ENCODE data around the gene PMPCB. TPM values are rescaled to one million over a fixed set of nuclear protein-coding genes. Genes with fewer than 3 reads are reported as not detected.
A peak's percentile ranks its signal among the peaks of the same experiment; 100 is the strongest.

Gene PMPCB
- total RNA-seq, 1 donor: 79.6 TPM

DNA sequence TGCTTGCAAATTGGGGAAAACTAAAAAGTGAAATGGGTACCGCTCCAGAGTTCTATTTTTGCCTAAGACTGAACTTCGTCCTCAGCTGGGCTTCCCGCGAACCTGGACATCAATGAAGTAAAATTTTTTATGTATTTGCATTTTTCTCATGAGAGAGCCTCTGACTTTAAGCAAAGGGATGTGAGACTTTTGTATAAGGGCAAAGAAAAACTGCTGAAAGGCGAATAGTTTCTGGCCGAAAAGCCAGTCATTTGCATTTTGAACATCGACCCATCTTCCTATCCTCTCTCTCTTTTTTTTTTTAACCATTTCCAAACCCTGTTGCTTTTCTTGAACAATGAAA is 573 bp downstream of the PMPCB start:
- H3K9me3 ChIP-seq (ENCODE audit: low read depth, low read length): no peaks in the 10 kb centered on the region
- H3K27me3 ChIP-seq (ENCODE audit: insufficient read depth, low read length): no peaks in the 10 kb centered on the region
- peaks cover 35% of the 10 kb centered on the region for H3K36me3 ChIP-seq (ENCODE audit: insufficient read depth, low read length)
- no peak for DNase-seq (ENCODE audit: insufficient read length, low spot score, missing footprints)
- H4K20me1 ChIP-seq (ENCODE audit: insufficient read depth, low read length): peaks cover 10% of the 10 kb centered on the region
- TF ChIP-seq, protein P1, sequence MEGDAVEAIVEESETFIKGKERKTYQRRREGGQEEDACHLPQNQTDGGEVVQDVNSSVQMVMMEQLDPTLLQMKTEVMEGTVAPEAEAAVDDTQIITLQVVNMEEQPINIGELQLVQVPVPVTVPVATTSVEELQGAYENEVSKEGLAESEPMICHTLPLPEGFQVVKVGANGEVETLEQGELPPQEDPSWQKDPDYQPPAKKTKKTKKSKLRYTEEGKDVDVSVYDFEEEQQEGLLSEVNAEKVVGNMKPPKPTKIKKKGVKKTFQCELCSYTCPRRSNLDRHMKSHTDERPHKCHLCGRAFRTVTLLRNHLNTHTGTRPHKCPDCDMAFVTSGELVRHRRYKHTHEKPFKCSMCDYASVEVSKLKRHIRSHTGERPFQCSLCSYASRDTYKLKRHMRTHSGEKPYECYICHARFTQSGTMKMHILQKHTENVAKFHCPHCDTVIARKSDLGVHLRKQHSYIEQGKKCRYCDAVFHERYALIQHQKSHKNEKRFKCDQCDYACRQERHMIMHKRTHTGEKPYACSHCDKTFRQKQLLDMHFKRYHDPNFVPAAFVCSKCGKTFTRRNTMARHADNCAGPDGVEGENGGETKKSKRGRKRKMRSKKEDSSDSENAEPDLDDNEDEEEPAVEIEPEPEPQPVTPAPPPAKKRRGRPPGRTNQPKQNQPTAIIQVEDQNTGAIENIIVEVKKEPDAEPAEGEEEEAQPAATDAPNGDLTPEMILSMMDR (IDR thresholded peaks at IDR 0.05; ENCODE audit: extremely low read depth, low read depth, low read length): no peak
- peak overlapping the region; percentile 92 for H3K27ac ChIP-seq (ENCODE audit: low read depth, low read length)
- peaks cover 15% of the 10 kb centered on the region for H3K4me1 ChIP-seq (ENCODE audit: insufficient read depth, low read length)
- peak overlapping the region; percentile 81 for H3K4me2 ChIP-seq (ENCODE audit: insufficient read depth, low read length)
- peaks cover 35% of the 10 kb centered on the region for H3K79me2 ChIP-seq (ENCODE audit: insufficient read depth, low read length)
- peak overlapping the region; percentile 84 for H3K4me3 ChIP-seq (ENCODE audit: insufficient read depth, low read length)
- peak overlapping the region; percentile 94 for H2AFZ ChIP-seq (ENCODE audit: low read length)

DNA sequence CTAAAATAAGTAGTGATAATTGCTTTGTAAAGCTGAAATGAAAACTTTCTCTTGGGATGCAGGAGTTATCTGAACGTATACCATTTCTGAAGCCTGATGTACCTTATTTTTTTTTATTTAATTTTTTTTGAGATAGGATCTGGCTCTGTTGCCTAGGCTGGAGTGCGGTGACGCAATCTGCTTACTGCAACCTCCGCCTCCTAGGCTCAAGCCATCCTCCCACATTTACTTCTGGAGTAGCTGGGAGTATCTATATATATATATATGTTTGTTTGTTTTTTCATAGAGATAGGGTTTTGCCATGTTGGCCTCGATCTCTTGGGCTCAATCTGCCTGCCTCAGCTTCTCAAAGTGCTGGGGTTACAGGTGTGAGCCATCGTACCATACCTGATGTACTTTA is 2.4 kb downstream of the PMPCB start:
- H3K4me3 ChIP-seq (ENCODE audit: insufficient read depth, low read length): no peak overlapping the region
- H3K27me3 ChIP-seq (ENCODE audit: insufficient read depth, low read length): no peaks in the 10 kb centered on the region
- H3K27ac ChIP-seq (ENCODE audit: low read depth, low read length): no peak overlapping the region
- no peak overlapping the region for H3K4me2 ChIP-seq (ENCODE audit: insufficient read depth, low read length)
- DNase-seq (ENCODE audit: insufficient read length, low spot score, missing footprints): no peak
- peaks cover 53% of the 10 kb centered on the region for H3K36me3 ChIP-seq (ENCODE audit: insufficient read depth, low read length)
- H4K20me1 ChIP-seq (ENCODE audit: insufficient read depth, low read length): peaks cover 10% of the 10 kb centered on the region
- H3K4me1 ChIP-seq (ENCODE audit: insufficient read depth, low read length): peaks cover 15% of the 10 kb centered on the region
- peaks cover 35% of the 10 kb centered on the region for H3K79me2 ChIP-seq (ENCODE audit: insufficient read depth, low read length)
- no peak overlapping the region for H2AFZ ChIP-seq (ENCODE audit: low read length)
- no peaks in the 10 kb centered on the region for H3K9me3 ChIP-seq (ENCODE audit: low read depth, low read length)
- TF ChIP-seq, protein P1 (IDR thresholded peaks at IDR 0.05; ENCODE audit: extremely low read depth, low read depth, low read length): no peak

DNA sequence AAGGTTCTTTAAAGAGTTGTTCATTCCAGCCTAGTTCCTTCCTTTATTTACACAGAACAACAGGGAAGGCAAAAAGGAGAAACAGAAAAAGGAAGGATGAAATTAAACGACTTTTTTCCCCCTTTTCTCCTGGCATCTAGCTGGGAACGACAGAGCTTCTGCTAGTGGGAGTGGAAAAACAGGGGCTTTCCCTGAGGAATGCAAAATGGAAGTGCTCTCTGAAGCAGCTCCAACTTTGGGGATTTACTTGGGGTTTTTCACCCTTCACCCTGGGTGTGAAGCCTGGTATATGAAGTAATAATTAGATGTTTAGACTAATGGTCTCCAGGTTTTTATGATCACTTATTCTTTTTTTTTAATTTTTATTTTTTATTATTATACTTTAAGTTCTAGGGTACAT is 4.2 kb downstream of the PMPCB start:
- H3K4me3 ChIP-seq (ENCODE audit: insufficient read depth, low read length): no peak overlapping the region

DNA sequence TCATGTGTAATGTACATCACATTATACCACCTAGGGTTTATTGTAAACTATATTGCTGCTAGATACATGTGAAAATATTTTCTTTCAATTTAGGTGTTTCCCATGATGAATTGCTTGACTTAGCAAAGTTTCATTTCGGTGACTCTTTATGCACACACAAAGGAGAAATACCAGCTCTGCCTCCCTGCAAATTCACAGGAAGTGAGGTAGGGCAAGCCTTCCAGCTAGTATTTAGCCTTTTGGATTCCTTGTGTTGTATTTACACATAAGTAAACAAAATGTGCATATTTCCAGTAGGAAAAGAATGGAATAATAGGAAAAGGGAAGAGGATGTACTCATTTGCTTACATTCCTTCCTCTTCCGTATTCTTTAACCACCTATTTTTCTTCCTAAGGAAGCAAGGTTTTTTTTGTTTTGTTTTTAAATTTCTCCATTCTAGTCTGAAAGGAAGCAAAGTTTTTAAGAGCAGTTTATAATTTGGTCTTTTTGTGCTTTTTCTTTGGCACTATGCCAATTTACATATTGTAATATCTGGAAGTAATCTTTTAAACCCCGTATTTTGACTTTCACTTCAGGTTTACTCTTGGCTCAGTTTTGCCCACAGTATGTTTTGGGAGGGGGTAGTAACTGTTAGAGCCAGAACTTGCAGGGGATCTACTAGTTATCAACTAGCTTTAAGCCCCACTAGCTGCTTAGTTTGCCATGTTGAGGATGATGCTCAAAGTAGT is 10.4 kb downstream of the PMPCB start:
- Histone ChIP-seq H3K27me3 (ENCODE audit: insufficient read depth, low read length) (no peaks in the 10 kb centered on the region), H3K4me2 (ENCODE audit: insufficient read depth, low read length) (no peak overlapping the region), H3K9me3 (ENCODE audit: low read depth, low read length) (no peaks in the 10 kb centered on the region), H3K36me3 (ENCODE audit: insufficient read depth, low read length) (peaks cover 81% of the 10 kb centered on the region), H4K20me1 (ENCODE audit: insufficient read depth, low read length) (no peaks in the 10 kb centered on the region), H2AFZ (ENCODE audit: low read length) (no peak overlapping the region), H3K27ac (ENCODE audit: low read depth, low read length) (no peak overlapping the region), H3K4me1 (ENCODE audit: insufficient read depth, low read length) (no peaks in the 10 kb centered on the region), H3K79me2 (ENCODE audit: insufficient read depth, low read length) (peaks cover 8% of the 10 kb centered on the region), H3K4me3 (ENCODE audit: insufficient read depth, low read length) (no peak overlapping the region)
- TF ChIP-seq, protein P1 (IDR thresholded peaks at IDR 0.05; ENCODE audit: extremely low read depth, low read depth, low read length): no peak
- DNase-seq (ENCODE audit: insufficient read length, low spot score, missing footprints): peak; percentile 44

More for the DNA sequence above, 4.2 kb downstream of the PMPCB start:
- Histone ChIP-seq H3K9me3 (ENCODE audit: low read depth, low read length) (no peaks in the 10 kb centered on the region), H3K4me1 (ENCODE audit: insufficient read depth, low read length) (peaks cover 15% of the 10 kb centered on the region), H2AFZ (ENCODE audit: low read length) (no peak overlapping the region), H3K27ac (ENCODE audit: low read depth, low read length) (no peak overlapping the region), H3K79me2 (ENCODE audit: insufficient read depth, low read length) (peaks cover 37% of the 10 kb centered on the region), H3K4me2 (ENCODE audit: insufficient read depth, low read length) (no peak overlapping the region), H3K36me3 (ENCODE audit: insufficient read depth, low read length) (peaks cover 65% of the 10 kb centered on the region), H4K20me1 (ENCODE audit: insufficient read depth, low read length) (peaks cover 10% of the 10 kb centered on the region), H3K27me3 (ENCODE audit: insufficient read depth, low read length) (no peaks in the 10 kb centered on the region)
- no peak for DNase-seq (ENCODE audit: insufficient read length, low spot score, missing footprints)
- TF ChIP-seq, protein P1 (IDR thresholded peaks at IDR 0.05; ENCODE audit: extremely low read depth, low read depth, low read length): no peak

Data from osteoblast (primary cell).